Smooth muscle cell (in vitro differentiated cells): ENCODE results near the gene AKT3. TPM values are rescaled to one million over a fixed set of nuclear protein-coding genes. Genes with fewer than 3 reads are reported as not detected.

Source experiments
- DNase-seq: peaks from one replicate; lab custom pipeline; 2025; ENCODE audit not compliant: unreplicated experiment; lab: John Stamatoyannopoulos, UW
- H2AFZ ChIP-seq: fragments of 200-600 bp; sonication (generic); 2 replicates; pipeline ENCODE4 v1.6.0; 2016; ENCODE audit warnings: antibody characterized with exemption, low read depth, mild to moderate bottlenecking
- H3F3A ChIP-seq: fragments of 200-600 bp; sonication (generic); 2 replicates; pipeline ENCODE4 v1.6.0; 2017; ENCODE audit warnings: antibody characterized with exemption, low read depth
- H3K27ac ChIP-seq: fragments of 200-600 bp; sonication (generic); 2 replicates; pipeline ENCODE4 v1.5.1; 2016; ENCODE audit warnings: low read depth, mild to moderate bottlenecking
- H3K27me3 ChIP-seq: fragments of 200-600 bp; sonication (generic); 2 replicates; pipeline ENCODE4 v1.6.1; 2016; ENCODE audit warnings: low read depth, mild to moderate bottlenecking
- H3K36me3 ChIP-seq: fragments of 200-600 bp; sonication (generic); 2 replicates; pipeline ENCODE4 v1.5.1; 2016; ENCODE audit warnings: low read depth
- H3K4me1 ChIP-seq: fragments of 200-600 bp; sonication (generic); 2 replicates; pipeline ENCODE4 v1.5.1; 2016; ENCODE audit warnings: low read depth
- H3K4me2 ChIP-seq: fragments of 200-600 bp; sonication (generic); 2 replicates; pipeline ENCODE4 v1.6.0; 2016; ENCODE audit warnings: mild to moderate bottlenecking
- H3K4me3 ChIP-seq: fragments of 200-600 bp; sonication (generic); 2 replicates; pipeline ENCODE4 v1.5.1; 2016; ENCODE audit warnings: mild to moderate bottlenecking
- H3K79me2 ChIP-seq: fragments of 200-600 bp; sonication (generic); 2 replicates; pipeline ENCODE4 v1.6.0; 2016; ENCODE audit warnings: low read depth, mild to moderate bottlenecking
- H3K9ac ChIP-seq: fragments of 200-600 bp; sonication (generic); 2 replicates; pipeline ENCODE4 v1.6.0; 2016; ENCODE audit warnings: low read depth
- H3K9me3 ChIP-seq: fragments of 200-600 bp; sonication (generic); replicated peaks from 2 replicates; pipeline ENCODE4 v1.5.1; 2016; ENCODE audit warnings: low read depth
- H4K20me1 ChIP-seq: fragments of 200-600 bp; sonication (generic); 2 replicates; pipeline ENCODE4 v1.6.0; 2016; ENCODE audit warnings: low read depth
- WGBS: methylation state at CpG from one replicate; pipeline ENCODE4 v1.1.7; 2016; ENCODE audit warnings: low lambda C conversion rate; 5-methylcytosine and 5-hydroxymethylcytosine counted together
- polyA plus RNA-seq: library from polyadenylated mRNA; unstranded; fragments of >200 nt; fragmentation: Nextera tagmentation; extraction: Ambion mirVana; gene quantifications from 2 replicates; pipeline ENCODE4 v1.2.1, GENCODE V29; 2016
- total RNA-seq: library from RNA; depleted of rRNA; stranded (reverse); fragments of >200 nt; gene quantifications from 2 replicates; pipeline ENCODE4 v1.2.3, GENCODE V29; 2014
- TF ChIP-seq, protein P1 (sequence below): fragments of 200-600 bp; sonication (generic); IDR thresholded peaks from 2 replicates; pipeline ENCODE4 v1.5.1; 2017; ENCODE audit warnings: borderline replicate concordance, mild to moderate bottlenecking, antibody characterized with exemption; ENCODE audit not compliant: insufficient read depth, poor library complexity, severe bottlenecking

The AKT3 gene
- total and polyA plus RNA-seq, 2 experiments from 2014 or later = 5.5 to 32.3 TPM

GRCh38 chr1:243471026-243471685 lies 378.9 kb downstream of the AKT3 start:
- Histone ChIP-seq H3K9me3 (no peaks in the 10 kb centered on the region), H4K20me1 (no peaks in the 10 kb centered on the region), H3K4me1 (peaks cover 36% of the 10 kb centered on the region), H3K27me3 (no peaks in the 10 kb centered on the region), H3K79me2 (no peaks in the 10 kb centered on the region), H2AFZ (no peak overlapping the region), H3K36me3 (no peaks in the 10 kb centered on the region), H3K9ac (no peak overlapping the region), H3F3A (no peaks in the 10 kb centered on the region), H3K27ac (no peak overlapping the region), H3K4me3 (no peak overlapping the region), H3K4me2 (no peak overlapping the region)
- 85% methylated on average over 17 of the region's 17 CpGs for WGBS
- DNase-seq = no peak
- TF ChIP-seq, protein P1, sequence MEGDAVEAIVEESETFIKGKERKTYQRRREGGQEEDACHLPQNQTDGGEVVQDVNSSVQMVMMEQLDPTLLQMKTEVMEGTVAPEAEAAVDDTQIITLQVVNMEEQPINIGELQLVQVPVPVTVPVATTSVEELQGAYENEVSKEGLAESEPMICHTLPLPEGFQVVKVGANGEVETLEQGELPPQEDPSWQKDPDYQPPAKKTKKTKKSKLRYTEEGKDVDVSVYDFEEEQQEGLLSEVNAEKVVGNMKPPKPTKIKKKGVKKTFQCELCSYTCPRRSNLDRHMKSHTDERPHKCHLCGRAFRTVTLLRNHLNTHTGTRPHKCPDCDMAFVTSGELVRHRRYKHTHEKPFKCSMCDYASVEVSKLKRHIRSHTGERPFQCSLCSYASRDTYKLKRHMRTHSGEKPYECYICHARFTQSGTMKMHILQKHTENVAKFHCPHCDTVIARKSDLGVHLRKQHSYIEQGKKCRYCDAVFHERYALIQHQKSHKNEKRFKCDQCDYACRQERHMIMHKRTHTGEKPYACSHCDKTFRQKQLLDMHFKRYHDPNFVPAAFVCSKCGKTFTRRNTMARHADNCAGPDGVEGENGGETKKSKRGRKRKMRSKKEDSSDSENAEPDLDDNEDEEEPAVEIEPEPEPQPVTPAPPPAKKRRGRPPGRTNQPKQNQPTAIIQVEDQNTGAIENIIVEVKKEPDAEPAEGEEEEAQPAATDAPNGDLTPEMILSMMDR = no peak

GRCh38 chr1:243470502-243470901 lies 379.5 kb downstream of the AKT3 start:
- H2AFZ ChIP-seq = no peak overlapping the region
- no peak overlapping the region for H3K9ac ChIP-seq
- H3K36me3 ChIP-seq = no peaks in the 10 kb centered on the region
- no peak for DNase-seq
- H3K27me3 ChIP-seq = no peaks in the 10 kb centered on the region
- H3K4me3 ChIP-seq = no peak overlapping the region
- H3K4me2 ChIP-seq = no peak overlapping the region
- H3F3A ChIP-seq = no peaks in the 10 kb centered on the region
- TF ChIP-seq, protein P1 = no peak
- H4K20me1 ChIP-seq = no peaks in the 10 kb centered on the region
- 63% methylated on average over 7 of the region's 7 CpGs for WGBS
- peaks cover 30% of the 10 kb centered on the region for H3K4me1 ChIP-seq
- no peak overlapping the region for H3K27ac ChIP-seq
- no peaks in the 10 kb centered on the region for H3K9me3 ChIP-seq
- no peaks in the 10 kb centered on the region for H3K79me2 ChIP-seq

DNA sequence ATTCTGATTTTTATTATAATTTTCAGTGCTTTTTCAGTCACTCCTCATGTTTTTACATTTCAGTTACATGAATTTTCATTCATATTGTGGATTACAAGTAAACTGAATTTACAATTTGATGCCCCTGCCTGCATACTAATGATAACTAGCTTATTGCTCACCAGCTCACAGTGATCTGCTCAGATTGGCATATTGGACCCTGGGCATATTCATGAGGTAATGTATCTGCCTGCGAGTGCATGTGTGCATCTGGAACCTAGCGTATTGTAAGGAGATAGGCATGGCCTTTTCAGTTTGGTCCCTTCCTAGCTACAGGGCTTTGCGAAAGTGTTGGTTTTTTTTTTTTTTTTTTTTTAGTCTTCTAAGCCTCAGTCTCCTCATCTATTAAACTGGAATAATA lies 380.5 kb downstream of the AKT3 start:
- no peak for DNase-seq
- Histone ChIP-seq H3K9me3 (no peaks in the 10 kb centered on the region), H4K20me1 (no peaks in the 10 kb centered on the region), H3K79me2 (no peaks in the 10 kb centered on the region), H3K4me1 (peaks cover 30% of the 10 kb centered on the region), H3K36me3 (no peaks in the 10 kb centered on the region), H3K9ac (no peak overlapping the region), H2AFZ (no peak overlapping the region), H3F3A (no peaks in the 10 kb centered on the region), H3K27ac (no peak overlapping the region), H3K4me3 (no peak overlapping the region), H3K4me2 (no peak overlapping the region), H3K27me3 (no peaks in the 10 kb centered on the region)
- TF ChIP-seq, protein P1 = no peak
- 92% methylated on average over 3 of the region's 3 CpGs for WGBS

GRCh38 chr1:243465738-243466137 lies 384.3 kb downstream of the AKT3 start:
- Histone ChIP-seq H3K79me2 (no peaks in the 10 kb centered on the region), H3K4me1 (peaks cover 8% of the 10 kb centered on the region), H3K27me3 (no peaks in the 10 kb centered on the region), H3K4me3 (no peak overlapping the region), H3F3A (no peaks in the 10 kb centered on the region), H3K4me2 (no peak overlapping the region), H3K9me3 (no peaks in the 10 kb centered on the region), H4K20me1 (no peaks in the 10 kb centered on the region), H2AFZ (no peak overlapping the region), H3K9ac (no peak overlapping the region), H3K36me3 (no peaks in the 10 kb centered on the region), H3K27ac (no peak overlapping the region)
- 75% methylated on average over 5 of the region's 5 CpGs for WGBS
- no peak for DNase-seq
- TF ChIP-seq, protein P1 = no peak
